Measurements from ENCODE around the gene TENM3. TPM values are rescaled to one million over a fixed set of nuclear protein-coding genes. Genes with fewer than 3 reads are reported as not detected.

TENM3 gene
- total RNA-seq, 1 donor from 2014 or later = 124 TPM

DNA sequence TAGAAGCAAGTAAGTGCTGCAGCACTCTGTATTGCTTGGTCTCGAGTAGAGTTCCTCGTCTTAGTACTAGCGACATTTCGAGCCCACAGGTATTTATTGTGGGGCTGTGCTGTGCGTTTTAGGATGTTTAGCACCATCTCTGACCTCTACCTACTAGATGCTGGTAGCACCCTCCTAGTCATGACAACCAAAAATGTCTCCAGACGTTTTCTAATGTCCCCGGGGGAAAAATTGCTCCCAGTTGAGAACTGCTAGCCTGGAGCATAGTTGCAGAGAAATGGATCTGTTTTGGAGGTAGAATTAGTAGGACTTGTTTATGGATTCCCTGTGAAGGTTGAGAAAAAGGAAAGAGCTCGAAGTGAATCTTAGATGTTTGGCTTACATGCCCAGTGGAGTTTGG lies 287.2 kb downstream of the TENM3 start:
- TF ChIP-seq CTCF (IDR thresholded peaks at IDR 0.05; ENCODE audit: partially characterized antibody, unreplicated experiment) = no peak
- H3K9me3 Mint-ChIP-seq (ENCODE audit: unreplicated experiment) = peaks cover 2% of the 10 kb centered on the region
- no peaks in the 10 kb centered on the region for H3K36me3 Mint-ChIP-seq (ENCODE audit: unreplicated experiment)
- DNase-seq = no peak
- H3K4me3 Mint-ChIP-seq (ENCODE audit: unreplicated experiment) = no peak overlapping the region
- no peak overlapping the region for H3K27ac Mint-ChIP-seq (ENCODE audit: unreplicated experiment)
- H3K27me3 Mint-ChIP-seq (ENCODE audit: unreplicated experiment) = no peaks in the 10 kb centered on the region
- H3K4me1 Mint-ChIP-seq (ENCODE audit: low read depth, unreplicated experiment) = peaks cover 35% of the 10 kb centered on the region

DNA sequence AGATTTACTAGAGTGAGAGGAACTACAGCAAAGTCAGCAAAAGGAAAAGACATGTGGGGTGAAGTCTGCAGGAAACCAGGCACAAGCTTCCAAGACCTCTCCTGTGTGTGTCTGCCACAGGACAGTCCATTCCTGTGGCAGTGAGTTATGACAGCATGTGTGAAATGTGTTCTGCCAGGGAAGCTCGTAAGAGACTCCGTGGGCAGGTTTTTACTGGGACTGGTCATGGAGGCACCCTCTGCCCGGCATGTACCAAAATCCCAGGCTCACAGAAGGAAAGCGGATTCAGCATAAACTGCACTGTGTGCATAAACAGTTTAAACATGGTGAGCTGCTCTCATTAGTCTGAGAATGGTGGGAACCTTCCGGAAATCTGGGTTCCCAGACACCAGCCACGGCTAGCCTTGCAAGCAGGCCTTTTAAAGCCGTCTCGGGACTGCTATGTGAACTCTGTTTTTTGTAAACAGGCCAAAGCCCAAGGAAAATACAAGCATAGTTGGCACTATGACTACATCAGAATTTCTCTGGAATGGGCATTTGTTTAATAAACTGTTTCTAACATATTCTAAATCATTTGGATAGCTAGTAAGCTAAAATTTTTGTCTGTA lies 288.5 kb downstream of the TENM3 start:
- no peak for DNase-seq
- Mint-ChIP-seq H3K4me1 (ENCODE audit: low read depth, unreplicated experiment) (peaks cover 27% of the 10 kb centered on the region), H3K27me3 (ENCODE audit: unreplicated experiment) (no peaks in the 10 kb centered on the region), H3K27ac (ENCODE audit: unreplicated experiment) (no peak overlapping the region), H3K9me3 (ENCODE audit: unreplicated experiment) (peaks cover 2% of the 10 kb centered on the region), H3K36me3 (ENCODE audit: unreplicated experiment) (no peaks in the 10 kb centered on the region), H3K4me3 (ENCODE audit: unreplicated experiment) (no peak overlapping the region)
- TF ChIP-seq CTCF (IDR thresholded peaks at IDR 0.05; ENCODE audit: partially characterized antibody, unreplicated experiment) = no peak

GRCh38 chr4:182532441-182532840 lies 289.2 kb downstream of the TENM3 start:
- Mint-ChIP-seq H3K4me1 (ENCODE audit: low read depth, unreplicated experiment) (peaks cover 27% of the 10 kb centered on the region), H3K9me3 (ENCODE audit: unreplicated experiment) (peaks cover 2% of the 10 kb centered on the region), H3K27me3 (ENCODE audit: unreplicated experiment) (no peaks in the 10 kb centered on the region), H3K36me3 (ENCODE audit: unreplicated experiment) (no peaks in the 10 kb centered on the region), H3K27ac (ENCODE audit: unreplicated experiment) (no peak overlapping the region), H3K4me3 (ENCODE audit: unreplicated experiment) (no peak overlapping the region)
- no peak for TF ChIP-seq CTCF (IDR thresholded peaks at IDR 0.05; ENCODE audit: partially characterized antibody, unreplicated experiment)
- no peak for DNase-seq

DNA sequence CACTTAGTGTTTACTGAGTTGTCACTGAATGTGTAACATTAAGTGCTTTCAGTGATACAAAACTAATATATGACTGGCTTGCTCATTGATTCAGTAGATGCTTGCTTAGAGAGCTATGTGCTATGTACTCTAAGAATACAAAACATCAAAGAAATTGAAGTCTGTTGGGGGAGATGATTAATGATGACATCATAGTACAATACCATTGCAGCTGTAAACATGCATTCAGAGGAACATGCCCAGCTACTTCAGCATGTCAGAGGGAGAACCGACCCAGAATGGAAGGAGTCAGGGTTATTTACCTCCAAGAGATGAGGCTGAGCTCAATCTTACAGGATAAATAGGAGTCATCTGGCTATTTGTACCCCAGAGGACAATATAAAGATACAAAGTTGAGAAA lies 290.8 kb downstream of the TENM3 start:
- Mint-ChIP-seq H3K36me3 (ENCODE audit: unreplicated experiment) (no peaks in the 10 kb centered on the region), H3K9me3 (ENCODE audit: unreplicated experiment) (peaks cover 2% of the 10 kb centered on the region), H3K4me3 (ENCODE audit: unreplicated experiment) (no peak overlapping the region), H3K27me3 (ENCODE audit: unreplicated experiment) (no peaks in the 10 kb centered on the region), H3K4me1 (ENCODE audit: low read depth, unreplicated experiment) (peaks cover 27% of the 10 kb centered on the region), H3K27ac (ENCODE audit: unreplicated experiment) (peak overlapping the region; percentile 7)
- DNase-seq = no peak
- TF ChIP-seq CTCF (IDR thresholded peaks at IDR 0.05; ENCODE audit: partially characterized antibody, unreplicated experiment) = no peak

DNA sequence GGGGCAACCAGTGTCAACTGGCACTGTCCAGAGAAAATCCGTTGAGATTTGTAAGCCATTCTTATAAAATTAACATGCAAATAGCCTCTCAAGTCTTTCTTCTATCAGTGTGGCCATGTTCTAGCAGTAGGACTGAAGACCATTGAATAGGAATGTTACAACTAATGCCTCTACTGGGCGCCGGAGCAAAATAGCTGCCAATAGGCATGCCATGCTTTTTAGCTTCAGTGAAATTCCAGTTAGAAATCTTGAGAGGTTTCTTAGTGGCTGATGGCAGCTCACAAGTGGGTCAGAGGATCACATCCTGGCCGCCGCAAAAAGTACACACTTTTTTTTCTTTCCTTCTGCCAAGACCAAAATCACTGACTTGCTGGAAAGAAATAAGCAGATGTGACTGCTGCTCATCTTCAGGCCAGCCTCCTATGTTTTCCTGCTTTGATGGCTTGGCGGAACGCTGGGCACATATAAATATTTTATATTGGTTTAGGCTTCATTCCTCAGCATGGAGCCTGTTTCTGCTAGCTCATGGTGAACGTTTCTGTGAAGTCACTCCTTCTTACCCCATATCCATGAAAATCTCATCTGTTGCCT lies 293.1 kb downstream of the TENM3 start:
- DNase-seq = no peak
- no peaks in the 10 kb centered on the region for H3K36me3 Mint-ChIP-seq (ENCODE audit: unreplicated experiment)

More for the DNA sequence above, 293.1 kb downstream of the TENM3 start:
- H3K4me1 Mint-ChIP-seq (ENCODE audit: low read depth, unreplicated experiment) = peaks cover 17% of the 10 kb centered on the region
- H3K9me3 Mint-ChIP-seq (ENCODE audit: unreplicated experiment) = no peaks in the 10 kb centered on the region
- no peak for TF ChIP-seq CTCF (IDR thresholded peaks at IDR 0.05; ENCODE audit: partially characterized antibody, unreplicated experiment)
- no peak overlapping the region for H3K4me3 Mint-ChIP-seq (ENCODE audit: unreplicated experiment)
- H3K27ac Mint-ChIP-seq (ENCODE audit: unreplicated experiment) = no peak overlapping the region
- no peaks in the 10 kb centered on the region for H3K27me3 Mint-ChIP-seq (ENCODE audit: unreplicated experiment)

All from glutamatergic neuron (in vitro differentiated cells).